Measurements from ENCODE around the gene FOXO1.

FOXO1 gene

GRCh38 chr13:40637643-40638042 is 28.8 kb downstream of the FOXO1 start:
- no peak for DNase-seq (ENCODE audit: low read depth in 3 of 3)

GRCh38 chr13:40635315-40635995 is 31.0 kb downstream of the FOXO1 start:
- DNase-seq (ENCODE audit: low read depth in 3 of 3), result no peak

- no peak for DNase-seq (ENCODE audit: low read depth in 3 of 3)
Measured at GRCh38 chr13:40632915-40633314, 33.5 kb downstream of the FOXO1 start.

- no peak for DNase-seq (ENCODE audit: low read depth in 3 of 3)
Measured at GRCh38 chr13:40631605-40632004, 34.8 kb downstream of the FOXO1 start.

- no peak for DNase-seq (ENCODE audit: low read depth in 3 of 3)
Measured at GRCh38 chr13:40629678-40630384, 36.6 kb downstream of the FOXO1 start.

GRCh38 chr13:40626977-40627376 is 39.5 kb downstream of the FOXO1 start:
- DNase-seq (ENCODE audit: low read depth in 3 of 3), result no peak

- no peak for DNase-seq (ENCODE audit: low read depth in 3 of 3)
Measured at GRCh38 chr13:40626561-40626960, 39.9 kb downstream of the FOXO1 start.

GRCh38 chr13:40624986-40625385 is 41.5 kb downstream of the FOXO1 start:
- DNase-seq (ENCODE audit: low read depth in 3 of 3), result no peak

- peak; percentile 29 to 39 (median 36) for DNase-seq (ENCODE audit: low read depth in 3 of 3)
Measured at GRCh38 chr13:40624383-40624782, 42.1 kb downstream of the FOXO1 start.

GRCh38 chr13:40622761-40623160 is 43.7 kb downstream of the FOXO1 start:
- DNase-seq (ENCODE audit: low read depth in 3 of 3), result no peak

- DNase-seq (ENCODE audit: low read depth in 3 of 3), result no peak
Measured at GRCh38 chr13:40622246-40622645, 44.2 kb downstream of the FOXO1 start.

GRCh38 chr13:40619479-40619814 is 47.0 kb downstream of the FOXO1 start:
- DNase-seq (ENCODE audit: low read depth in 3 of 3), result no peak

GRCh38 chr13:40618581-40619478 is 47.6 kb downstream of the FOXO1 start:
- no peak for DNase-seq (ENCODE audit: low read depth in 3 of 3)

GRCh38 chr13:40617801-40618356 is 48.6 kb downstream of the FOXO1 start:
- no peak for DNase-seq (ENCODE audit: low read depth in 3 of 3)

- no peak for DNase-seq (ENCODE audit: low read depth in 3 of 3)
Measured at GRCh38 chr13:40615619-40616018, 50.8 kb downstream of the FOXO1 start.

GRCh38 chr13:40613914-40614313 is 52.5 kb downstream of the FOXO1 start:
- no peak for DNase-seq (ENCODE audit: low read depth in 3 of 3)

- peak; percentile 22 to 31 (median 22) for DNase-seq (ENCODE audit: low read depth in 3 of 3)
Measured at GRCh38 chr13:40613192-40613818, 53.1 kb downstream of the FOXO1 start.

- no peak for DNase-seq (ENCODE audit: low read depth in 3 of 3)
Measured at GRCh38 chr13:40612041-40612440, 54.4 kb downstream of the FOXO1 start.

GRCh38 chr13:40611635-40612034 is 54.8 kb downstream of the FOXO1 start:
- DNase-seq (ENCODE audit: low read depth in 3 of 3), result no peak

GRCh38 chr13:40611004-40611403 is 55.4 kb downstream of the FOXO1 start:
- DNase-seq (ENCODE audit: low read depth in 3 of 3), result no peak

GRCh38 chr13:40609972-40610726 is 56.3 kb downstream of the FOXO1 start:
- DNase-seq (ENCODE audit: low read depth in 3 of 3), result no peak
